NCI-H748 treated with DMSO at 0.1 percent for 48 hours (cell line): Measurements from ENCODE around the gene ARHGEF26.

Source experiments
- DNase-seq: peaks from one replicate; lab custom pipeline; 2025; lab: John Stamatoyannopoulos, UW

ARHGEF26 gene

GRCh38 chr3:154119951-154120350, 1.2 kb upstream of the ARHGEF26 start:
- DNase-seq, result no peak

GRCh38 chr3:154121701-154122551, 736 bp downstream of the ARHGEF26 start:
- peak; percentile 23 for DNase-seq

- no peak for DNase-seq
These were observed 1.3 kb downstream of the ARHGEF26 start for GRCh38 chr3:154122552-154122911.

GRCh38 chr3:154122912-154123559, 1.8 kb downstream of the ARHGEF26 start:
- DNase-seq, result peak; percentile 50

- DNase-seq, result no peak
These were observed 2.7 kb downstream of the ARHGEF26 start for GRCh38 chr3:154123906-154124305.

GRCh38 chr3:154125378-154126030, 4.3 kb downstream of the ARHGEF26 start:
- no peak for DNase-seq

- DNase-seq, result no peak
These were observed 5.5 kb downstream of the ARHGEF26 start for GRCh38 chr3:154126651-154127050.

GRCh38 chr3:154129625-154130024, 8.4 kb downstream of the ARHGEF26 start:
- DNase-seq, result no peak

GRCh38 chr3:154130540-154130939, 9.3 kb downstream of the ARHGEF26 start:
- no peak for DNase-seq

- peak; percentile 6 for DNase-seq
These were observed 10.6 kb downstream of the ARHGEF26 start for GRCh38 chr3:154131830-154132229.

GRCh38 chr3:154132777-154133375, 11.7 kb downstream of the ARHGEF26 start:
- DNase-seq, result peak; percentile 45

- no peak for DNase-seq
These were observed 14.5 kb downstream of the ARHGEF26 start for GRCh38 chr3:154135511-154136173.

- DNase-seq, result peak; percentile 22
These were observed 15.8 kb downstream of the ARHGEF26 start for GRCh38 chr3:154137036-154137435.

- DNase-seq, result peak; percentile 35
These were observed 18.8 kb downstream of the ARHGEF26 start for GRCh38 chr3:154139996-154140436.

GRCh38 chr3:154142608-154143007, 21.4 kb downstream of the ARHGEF26 start:
- DNase-seq, result no peak

- DNase-seq, result no peak
These were observed 22.7 kb downstream of the ARHGEF26 start for GRCh38 chr3:154143873-154144272.

- no peak for DNase-seq
These were observed 23.8 kb downstream of the ARHGEF26 start for GRCh38 chr3:154144825-154145465.

GRCh38 chr3:154148541-154148940, 27.4 kb downstream of the ARHGEF26 start:
- no peak for DNase-seq

- DNase-seq, result no peak
These were observed 28.1 kb downstream of the ARHGEF26 start for GRCh38 chr3:154149286-154149685.

GRCh38 chr3:154151969-154152368, 30.8 kb downstream of the ARHGEF26 start:
- DNase-seq, result no peak

- no peak for DNase-seq
These were observed 31.6 kb downstream of the ARHGEF26 start for GRCh38 chr3:154152741-154153140.
